Fibroblast of lung (primary cell): Measurements from ENCODE around the gene IGSF21. TPM values are rescaled to one million over a fixed set of nuclear protein-coding genes. Genes with fewer than 3 reads are reported as not detected.

Experiments
- DNase-seq, 2 donors: peaks; one replicate each; pipeline versions ENCODE4 v3.0.0 to v3.0.0-alpha.2; 2010; ENCODE audit warnings: low read depth in 2 of 2
- H2AFZ ChIP-seq: 2 replicates; pipeline ENCODE4 v1.5.1; 2012; ENCODE audit warnings: low read length, control low read depth, inconsistent platforms
- H3K27ac ChIP-seq: 2 replicates; pipeline ENCODE4 v1.5.1; 2011; ENCODE audit warnings: low read length, control low read depth; ENCODE audit not compliant: insufficient read depth
- H3K27me3 ChIP-seq: 2 replicates; pipeline ENCODE4 v1.5.1; 2011; ENCODE audit warnings: mild to moderate bottlenecking, low read length; ENCODE audit not compliant: control insufficient read depth, insufficient read depth
- H3K36me3 ChIP-seq: 2 replicates; pipeline ENCODE4 v1.5.1; 2011; ENCODE audit warnings: low read length; ENCODE audit not compliant: control insufficient read depth, insufficient read depth
- H3K4me1 ChIP-seq: 2 replicates; pipeline ENCODE4 v1.5.1; 2011; ENCODE audit warnings: low read length; ENCODE audit not compliant: control insufficient read depth, insufficient read depth; ENCODE audit errors: extremely low read depth
- H3K4me2 ChIP-seq: 2 replicates; pipeline ENCODE4 v1.5.1; 2011; ENCODE audit warnings: low read length, control low read depth; ENCODE audit not compliant: insufficient read depth; ENCODE audit errors: extremely low read depth
- H3K4me3 ChIP-seq, 4 experiments: fragments of 200-600 bp in 1 of 4; sonication (generic) in 1 of 4; replicated peaks in 1 of 4; 2 replicates each; pipeline ENCODE4 v1.5.1; 2011 to 2016; ENCODE audit warnings: low read length in 4 of 4, low read depth in 3 of 4, mild to moderate bottlenecking in 3 of 4, control low read depth in 2 of 4, inconsistent platforms in 1 of 4, mixed read lengths in 1 of 4; ENCODE audit not compliant: insufficient read depth in 1 of 4; ENCODE audit errors: control extremely low read depth in 1 of 4
- H3K79me2 ChIP-seq: 2 replicates; pipeline ENCODE4 v1.5.1; 2012; ENCODE audit warnings: mild to moderate bottlenecking, low read length, inconsistent platforms; ENCODE audit not compliant: control insufficient read depth, insufficient read depth
- H3K9ac ChIP-seq: 2 replicates; pipeline ENCODE4 v1.5.1; 2011; ENCODE audit warnings: mild to moderate bottlenecking, low read length, control low read depth; ENCODE audit not compliant: insufficient read depth
- H3K9me3 ChIP-seq: 2 replicates; pipeline ENCODE4 v1.5.1; 2012; ENCODE audit warnings: low read depth, low read length; ENCODE audit not compliant: control insufficient read depth, insufficient read depth
- H4K20me1 ChIP-seq: 2 replicates; pipeline ENCODE4 v1.5.1; 2011; ENCODE audit warnings: low read length; ENCODE audit not compliant: control insufficient read depth, insufficient read depth; ENCODE audit errors: extremely low read depth
- CTCF ChIP-seq, 2 donors: IDR thresholded peaks in 1 of 2; conservative IDR thresholded peaks in 1 of 2; 1 replicate in 1 of 2; 2 replicates in 1 of 2; pipeline ENCODE4 v1.5.1; 2011 to 2012; ENCODE audit warnings: low read length in 2 of 2, control low read depth in 1 of 2, inconsistent platforms in 1 of 2, low read depth in 1 of 2, mild to moderate bottlenecking in 1 of 2
- EZH2 ChIP-seq: IDR thresholded peaks from 2 replicates; pipeline ENCODE4 v1.5.1; 2012; ENCODE audit warnings: low read length, control low read depth, mild to moderate bottlenecking; ENCODE audit errors: missing control alignments
- polyA plus RNA-seq, 2 donors: library from polyadenylated mRNA; depleted of rRNA in 1 of 2; stranded (reverse) in 1 of 2; unstranded in 1 of 2; fragments of >200 nt; gene quantifications; 2 replicates each; pipeline ENCODE4 v1.2.1, GENCODE V29; 2011 to 2012; ENCODE audit warnings: missing spikeins in 1 of 2
- total RNA-seq: library from RNA; depleted of rRNA; stranded (reverse); fragments of >200 nt; gene quantifications from 2 replicates; pipeline ENCODE4 v1.2.1, GENCODE V29; 2014

IGSF21 gene
- total and polyA plus RNA-seq, 2 donors (not counting 1 experiment from before 2014, with no cell fraction given), result not detected

DNA sequence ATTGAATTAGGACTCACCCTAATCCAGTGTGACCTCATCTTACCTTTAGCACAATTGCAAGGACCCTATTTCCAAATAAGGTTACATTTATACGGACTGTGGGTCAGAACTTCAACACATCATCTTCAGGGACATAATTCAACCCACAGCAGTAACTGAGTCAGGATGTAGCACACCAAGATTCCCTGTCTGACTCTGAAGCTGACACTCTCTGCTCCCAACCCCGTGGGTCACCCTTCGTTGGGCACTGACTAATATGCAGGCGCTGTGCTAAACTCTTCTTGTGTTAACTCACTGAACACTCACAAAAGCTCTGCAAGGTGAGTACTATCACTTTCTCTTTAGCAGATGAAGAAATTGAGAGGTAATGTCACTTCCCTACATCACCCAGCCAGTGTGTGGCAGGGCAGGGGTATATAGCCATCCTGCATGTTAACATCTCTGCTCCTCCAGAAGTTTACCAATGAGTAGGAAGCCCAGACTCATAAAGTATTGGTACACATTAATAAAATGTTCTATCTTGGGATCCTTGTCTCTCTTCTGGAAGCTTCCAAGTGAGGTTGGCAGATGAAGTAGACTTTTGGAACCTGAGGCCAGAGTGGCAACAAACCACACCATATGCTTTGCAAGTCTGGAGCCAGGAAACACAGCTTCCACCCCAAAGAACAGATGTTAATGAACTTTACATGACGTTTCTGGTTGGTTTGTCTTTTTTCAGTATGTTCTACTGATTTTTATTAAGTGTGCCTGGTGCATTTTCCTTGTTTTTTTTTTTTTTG is 233.9 kb downstream of the IGSF21 start:
- no peak overlapping the region for H3K4me3 ChIP-seq
- no peak for TF ChIP-seq EZH2
- TF ChIP-seq CTCF (conservative IDR thresholded peaks at IDR 0.05 in 1 of 2, IDR thresholded peaks at IDR 0.05 in 1 of 2; ENCODE audit: low read depth in 1 of 2, low read length in 2 of 2), result no peak

DNA sequence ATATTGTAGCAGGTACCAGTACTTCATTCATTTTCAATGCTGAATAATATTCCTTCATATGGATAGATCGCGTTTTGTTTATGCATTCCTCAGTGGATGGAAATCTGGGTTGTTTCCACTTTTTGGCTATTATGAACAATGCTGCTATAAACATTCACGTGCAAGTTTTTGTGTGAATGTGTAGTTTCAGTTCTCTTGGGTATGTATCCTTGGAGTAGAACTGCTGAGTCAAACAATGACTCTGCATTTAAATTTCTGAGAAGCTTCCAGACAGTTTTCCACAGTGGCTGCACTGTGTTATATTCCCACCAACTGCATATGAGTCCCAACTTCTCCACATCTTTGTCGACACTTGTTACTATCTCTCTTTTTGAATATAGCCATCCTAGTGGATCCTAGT is 235.1 kb downstream of the IGSF21 start:
- Histone ChIP-seq H4K20me1 (no peaks in the 10 kb centered on the region), H2AFZ (no peak overlapping the region), H3K4me1 (no peaks in the 10 kb centered on the region), H3K27me3 (no peaks in the 10 kb centered on the region), H3K79me2 (no peaks in the 10 kb centered on the region), H3K9ac (no peak overlapping the region), H3K27ac (no peak overlapping the region), H3K36me3 (no peaks in the 10 kb centered on the region), H3K4me2 (no peak overlapping the region), H3K4me3 (no peak overlapping the region), H3K9me3 (no peaks in the 10 kb centered on the region)
- TF ChIP-seq CTCF (conservative IDR thresholded peaks at IDR 0.05 in 1 of 2, IDR thresholded peaks at IDR 0.05 in 1 of 2; ENCODE audit: low read depth in 1 of 2, low read length in 2 of 2) (no peak), EZH2 (no peak)
- DNase-seq, result no peak

More for the DNA sequence above, 233.9 kb downstream of the IGSF21 start:
- H3K4me1 ChIP-seq, result no peaks in the 10 kb centered on the region
- H3K36me3 ChIP-seq, result no peaks in the 10 kb centered on the region
- no peak overlapping the region for H2AFZ ChIP-seq
- H3K27me3 ChIP-seq, result no peaks in the 10 kb centered on the region
- no peaks in the 10 kb centered on the region for H4K20me1 ChIP-seq
- H3K4me2 ChIP-seq, result no peak overlapping the region
- no peak for DNase-seq
- no peaks in the 10 kb centered on the region for H3K79me2 ChIP-seq
- H3K9me3 ChIP-seq, result no peaks in the 10 kb centered on the region
- H3K27ac ChIP-seq, result no peak overlapping the region
- H3K9ac ChIP-seq, result no peak overlapping the region

- no peak overlapping the region for H3K4me2 ChIP-seq
These were observed 236.0 kb downstream of the IGSF21 start for GRCh38 chr1:18343581-18343980.

More at GRCh38 chr1:18343581-18343980, 236.0 kb downstream of the IGSF21 start:
- H3K79me2 ChIP-seq, result no peaks in the 10 kb centered on the region
- no peaks in the 10 kb centered on the region for H4K20me1 ChIP-seq
- H3K9ac ChIP-seq, result no peak overlapping the region
- H3K4me1 ChIP-seq, result no peaks in the 10 kb centered on the region
- H3K27ac ChIP-seq, result no peak overlapping the region
- no peaks in the 10 kb centered on the region for H3K36me3 ChIP-seq
- H3K27me3 ChIP-seq, result no peaks in the 10 kb centered on the region
- no peaks in the 10 kb centered on the region for H3K9me3 ChIP-seq
- no peak for TF ChIP-seq EZH2
- TF ChIP-seq CTCF (conservative IDR thresholded peaks at IDR 0.05 in 1 of 2, IDR thresholded peaks at IDR 0.05 in 1 of 2; ENCODE audit: low read depth in 1 of 2, low read length in 2 of 2), result no peak
- no peak overlapping the region for H2AFZ ChIP-seq
- DNase-seq, result no peak
- H3K4me3 ChIP-seq, result no peak overlapping the region
